ENCODE results near the gene CNTN5. TPM values are rescaled to one million over a fixed set of nuclear protein-coding genes. Genes with fewer than 3 reads are reported as not detected.

The CNTN5 gene
- total RNA-seq, 1 experiment from 2014 or later: not detected

- no peak for DNase-seq (ENCODE audit: low spot score)
Observed at GRCh38 chr11:99170591-99170990, 149.8 kb downstream of the CNTN5 start.

GRCh38 chr11:99171330-99171729 lies 150.6 kb downstream of the CNTN5 start:
- no peak for DNase-seq (ENCODE audit: low spot score)

GRCh38 chr11:99176430-99176829 lies 155.7 kb downstream of the CNTN5 start:
- no peak for DNase-seq (ENCODE audit: low spot score)

- DNase-seq (ENCODE audit: low spot score): no peak
Observed at GRCh38 chr11:99177446-99177845, 156.7 kb downstream of the CNTN5 start.

- no peak for DNase-seq (ENCODE audit: low spot score)
Observed at GRCh38 chr11:99184146-99184545, 163.4 kb downstream of the CNTN5 start.

GRCh38 chr11:99188221-99188620 lies 167.5 kb downstream of the CNTN5 start:
- DNase-seq (ENCODE audit: low spot score): no peak

GRCh38 chr11:99192716-99193115 lies 172.0 kb downstream of the CNTN5 start:
- DNase-seq (ENCODE audit: low spot score): no peak

GRCh38 chr11:99197477-99197876 lies 176.7 kb downstream of the CNTN5 start:
- no peak for DNase-seq (ENCODE audit: low spot score)

GRCh38 chr11:99198215-99198614 lies 177.5 kb downstream of the CNTN5 start:
- DNase-seq (ENCODE audit: low spot score): no peak

GRCh38 chr11:99199341-99199740 lies 178.6 kb downstream of the CNTN5 start:
- DNase-seq (ENCODE audit: low spot score): no peak

GRCh38 chr11:99200720-99201119 lies 180.0 kb downstream of the CNTN5 start:
- no peak for DNase-seq (ENCODE audit: low spot score)

- no peak for DNase-seq (ENCODE audit: low spot score)
Observed at GRCh38 chr11:99208813-99209212, 188.1 kb downstream of the CNTN5 start.

- no peak for DNase-seq (ENCODE audit: low spot score)
Observed at GRCh38 chr11:99229544-99229943, 208.8 kb downstream of the CNTN5 start.

- DNase-seq (ENCODE audit: low spot score): no peak
Observed at GRCh38 chr11:99234534-99234933, 213.8 kb downstream of the CNTN5 start.

- no peak for DNase-seq (ENCODE audit: low spot score)
Observed at GRCh38 chr11:99238401-99238800, 217.7 kb downstream of the CNTN5 start.

GRCh38 chr11:99240192-99241030 lies 219.7 kb downstream of the CNTN5 start:
- no peak for DNase-seq (ENCODE audit: low spot score)

- no peak for DNase-seq (ENCODE audit: low spot score)
Observed at GRCh38 chr11:99241066-99241465, 220.3 kb downstream of the CNTN5 start.

GRCh38 chr11:99244613-99245012 lies 223.9 kb downstream of the CNTN5 start:
- no peak for DNase-seq (ENCODE audit: low spot score)

- no peak for DNase-seq (ENCODE audit: low spot score)
Observed at GRCh38 chr11:99246199-99246598, 225.4 kb downstream of the CNTN5 start.

GRCh38 chr11:99256614-99257013 lies 235.9 kb downstream of the CNTN5 start:
- no peak for DNase-seq (ENCODE audit: low spot score)

GRCh38 chr11:99257131-99257530 lies 236.4 kb downstream of the CNTN5 start:
- DNase-seq (ENCODE audit: low spot score): peak; percentile 8

- no peak for DNase-seq (ENCODE audit: low spot score)
Observed at GRCh38 chr11:99260696-99261095, 239.9 kb downstream of the CNTN5 start.

GRCh38 chr11:99268886-99269285 lies 248.1 kb downstream of the CNTN5 start:
- no peak for DNase-seq (ENCODE audit: low spot score)

GRCh38 chr11:99271527-99271926 lies 250.8 kb downstream of the CNTN5 start:
- no peak for DNase-seq (ENCODE audit: low spot score)
